ENCODE results near the gene ARHGAP26. TPM values are rescaled to one million over a fixed set of nuclear protein-coding genes. Genes with fewer than 3 reads are reported as not detected.
A peak's percentile ranks its signal among the peaks of the same experiment; 100 is the strongest.
"Not testable (repeated sequence)": the region's sequence is repeated elsewhere in the genome, so short reads cannot be mapped to it uniquely, and the experiment has no call there.

ARHGAP26 gene
- total and polyA plus RNA-seq, 4 donors: 5.4 to 52.3 (median 30.4) TPM

DNA sequence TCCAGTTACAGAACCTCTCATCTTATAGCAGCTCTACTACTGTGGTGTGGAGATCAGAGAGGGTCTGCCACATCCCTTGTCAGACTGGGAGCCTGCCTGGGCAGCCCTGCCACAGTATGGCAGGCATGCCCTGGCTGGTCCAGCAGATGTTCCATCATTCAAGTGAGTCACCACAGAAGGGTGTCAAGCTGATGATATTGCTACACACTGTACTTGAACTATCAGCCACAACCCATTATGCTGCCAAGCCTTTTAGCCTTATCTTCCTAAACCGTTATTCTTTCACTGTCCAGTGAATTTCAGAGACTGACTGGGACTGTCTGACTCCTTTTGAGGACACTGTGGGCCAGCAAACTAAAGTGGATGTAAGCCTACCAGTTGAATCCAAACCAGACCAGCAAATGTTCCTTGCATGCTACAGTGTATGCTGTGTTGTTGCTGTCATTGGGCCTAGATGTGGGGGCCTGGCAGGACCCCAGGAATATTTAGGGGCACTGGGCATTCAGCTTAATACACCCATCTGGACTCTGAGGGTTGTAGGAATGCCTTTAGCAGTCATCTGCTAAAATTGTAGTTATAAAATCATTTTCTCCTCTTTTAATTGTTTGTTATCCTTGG lies 430.7 kb downstream of the ARHGAP26 start:
- no peaks in the 10 kb centered on the region for H3K27me3 ChIP-seq (ENCODE audit: control insufficient read depth in 3 of 3, insufficient read depth in 3 of 3, low read length in 2 of 3)
- peak; percentile 41 for ATAC-seq (ENCODE audit: insufficient read depth, low FRiP score)
- H3K27ac ChIP-seq (ENCODE audit: low read depth in 1 of 2, low read length in 1 of 2): peak overlapping the region in 1 of 2 donors; percentile 24
- no peak overlapping the region for H3K4me3 ChIP-seq
- H3K9ac ChIP-seq (ENCODE audit: insufficient read depth in 1 of 2, low read length in 2 of 2): no peak overlapping the region
- H3K36me3 ChIP-seq (ENCODE audit: control insufficient read depth in 4 of 4, insufficient read depth in 4 of 4, low read length in 4 of 4): peaks cover 0 to 5% (median under 1%) of the 10 kb centered on the region in 4 donors
- no peak for TF ChIP-seq CTCF (IDR thresholded peaks at IDR 0.05; ENCODE audit: control extremely low read depth, extremely low read depth)
- peaks cover 0 to 6% (median 0%) of the 10 kb centered on the region in 4 donors for H3K9me3 ChIP-seq (ENCODE audit: control insufficient read depth in 4 of 4, insufficient read depth in 3 of 4, low read length in 3 of 4)
- DNase-seq: no peak
- H3K4me1 ChIP-seq (ENCODE audit: control insufficient read depth in 5 of 5, insufficient read depth in 5 of 5, low read length in 5 of 5): peaks cover 0 to 25% (median 4%) of the 10 kb centered on the region in 5 donors
- WGBS, 2 donors: 63 to 91% methylated on average over 1 of the region's 1 CpG

DNA sequence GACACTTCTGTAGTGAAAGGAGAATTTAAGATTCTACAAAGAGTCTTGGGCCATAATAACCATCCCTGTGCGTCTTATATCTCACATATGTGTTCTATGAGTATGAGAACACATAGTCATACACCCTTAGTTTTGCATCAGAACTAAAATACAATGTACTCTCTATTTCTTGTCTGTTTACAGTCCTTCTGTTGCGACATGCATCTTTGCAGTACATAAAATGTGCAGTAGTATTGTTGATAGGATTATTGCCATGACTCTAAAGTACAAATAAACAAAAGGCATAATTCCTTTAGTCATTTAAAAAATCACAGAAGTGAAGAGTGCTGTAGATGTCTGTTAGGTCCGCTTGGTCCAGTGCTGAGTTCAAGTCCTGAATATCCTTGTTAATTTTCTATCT lies 431.4 kb downstream of the ARHGAP26 start:
- H3K9me3 ChIP-seq (ENCODE audit: control insufficient read depth in 4 of 4, insufficient read depth in 3 of 4, low read length in 3 of 4): peaks cover 0 to 6% (median 0%) of the 10 kb centered on the region in 4 donors
- H3K4me3 ChIP-seq: no peak overlapping the region
- no peaks in the 10 kb centered on the region for H3K27me3 ChIP-seq (ENCODE audit: control insufficient read depth in 3 of 3, insufficient read depth in 3 of 3, low read length in 2 of 3)
- WGBS, 2 donors: 93 to 95% methylated on average over 3 of the region's 3 CpGs
- no peak overlapping the region for H3K9ac ChIP-seq (ENCODE audit: insufficient read depth in 1 of 2, low read length in 2 of 2)
- H3K27ac ChIP-seq (ENCODE audit: low read depth in 1 of 2, low read length in 1 of 2): peak overlapping the region in 1 of 2 donors; percentile 24
- H3K4me1 ChIP-seq (ENCODE audit: control insufficient read depth in 5 of 5, insufficient read depth in 5 of 5, low read length in 5 of 5): peaks cover 0 to 32% (median 4%) of the 10 kb centered on the region in 5 donors
- H3K36me3 ChIP-seq (ENCODE audit: control insufficient read depth in 4 of 4, insufficient read depth in 4 of 4, low read length in 4 of 4): peaks cover 0 to 5% (median under 1%) of the 10 kb centered on the region in 4 donors
- no peak for TF ChIP-seq CTCF (IDR thresholded peaks at IDR 0.05; ENCODE audit: control extremely low read depth, extremely low read depth)
- DNase-seq: peak in 2 of 3 donors; percentile 75 to 76
- no peak for ATAC-seq (ENCODE audit: insufficient read depth, low FRiP score)

DNA sequence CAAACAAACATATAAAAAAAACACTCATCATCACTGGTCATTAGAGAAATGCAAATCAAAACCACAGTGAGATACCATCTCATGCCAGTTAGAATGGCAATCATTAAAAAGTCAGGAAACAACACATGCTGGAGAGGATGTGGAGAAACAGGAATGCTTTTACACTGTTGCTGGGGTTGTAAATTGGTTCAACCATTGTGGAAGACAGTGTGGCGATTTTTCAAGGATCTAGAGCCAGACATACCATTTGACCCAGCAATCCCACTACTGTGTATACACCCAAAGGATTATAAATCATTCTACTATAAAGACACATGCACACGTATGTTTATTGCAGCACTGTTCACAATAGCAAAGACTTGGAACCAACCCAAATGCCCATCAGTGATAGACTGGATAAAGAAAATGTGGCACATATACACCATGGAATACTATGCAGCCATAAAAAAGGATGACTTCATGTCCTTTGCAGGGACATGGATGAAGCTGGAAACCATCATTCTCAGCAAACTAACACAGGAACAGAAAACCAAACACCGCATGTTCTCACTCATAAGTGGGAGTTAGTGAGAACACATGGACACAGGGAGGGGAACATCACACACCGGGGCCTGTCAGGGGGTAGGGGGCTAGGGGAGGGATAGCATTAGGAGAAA lies 433.3 kb downstream of the ARHGAP26 start:
- not testable (repeated sequence) for H3K27me3 ChIP-seq (ENCODE audit: control insufficient read depth in 3 of 3, insufficient read depth in 3 of 3, low read length in 2 of 3); DNase-seq; ATAC-seq (ENCODE audit: insufficient read depth, low FRiP score); H3K27ac ChIP-seq (ENCODE audit: low read depth in 1 of 2, low read length in 1 of 2); H3K4me3 ChIP-seq; H3K9me3 ChIP-seq (ENCODE audit: control insufficient read depth in 4 of 4, insufficient read depth in 3 of 4, low read length in 3 of 4); H3K36me3 ChIP-seq (ENCODE audit: control insufficient read depth in 4 of 4, insufficient read depth in 4 of 4, low read length in 4 of 4); H3K9ac ChIP-seq (ENCODE audit: insufficient read depth in 1 of 2, low read length in 2 of 2)
- peaks cover 4 to 35% (median 12%) of the 10 kb centered on the region in 5 donors for H3K4me1 ChIP-seq (ENCODE audit: control insufficient read depth in 5 of 5, insufficient read depth in 5 of 5, low read length in 5 of 5)
- WGBS, 2 donors: 93% methylated on average over 4 of the region's 4 CpGs

- Histone ChIP-seq H3K4me3 (no peak overlapping the region), H3K4me1 (ENCODE audit: control insufficient read depth in 5 of 5, insufficient read depth in 5 of 5, low read length in 5 of 5) (peaks cover 4 to 28% (median 12%) of the 10 kb centered on the region in 5 donors), H3K9ac (ENCODE audit: insufficient read depth in 1 of 2, low read length in 2 of 2) (no peak overlapping the region), H3K27ac (ENCODE audit: low read depth in 1 of 2, low read length in 1 of 2) (peak overlapping the region in 1 of 2 donors; percentile 3), H3K36me3 (ENCODE audit: control insufficient read depth in 4 of 4, insufficient read depth in 4 of 4, low read length in 4 of 4) (peaks cover 0 to 2% (median 0%) of the 10 kb centered on the region in 4 donors), H3K27me3 (ENCODE audit: control insufficient read depth in 3 of 3, insufficient read depth in 3 of 3, low read length in 2 of 3) (no peaks in the 10 kb centered on the region), H3K9me3 (ENCODE audit: control insufficient read depth in 4 of 4, insufficient read depth in 3 of 4, low read length in 3 of 4) (no peaks in the 10 kb centered on the region)
- no peak for DNase-seq
- no peak for ATAC-seq (ENCODE audit: insufficient read depth, low FRiP score)
- 90 to 93% methylated on average over 7 of the region's 7 CpGs for WGBS, 2 donors
- no peak for TF ChIP-seq CTCF (IDR thresholded peaks at IDR 0.05; ENCODE audit: control extremely low read depth, extremely low read depth)
Observed at GRCh38 chr5:143204474-143205246, 434.5 kb downstream of the ARHGAP26 start.

Measured in lung (tissue), 12 donors.